ENCODE data around the gene SYNCRIP.

- TF ChIP-seq CTCF (IDR thresholded peaks at IDR 0.05; ENCODE audit: insufficient read depth, low read depth, low read length), result no peak
- TF ChIP-seq EZH2 (IDR thresholded peaks at IDR 0.05; ENCODE audit: insufficient read depth, low read length), result no peak
These were observed 41.6 kb upstream of the SYNCRIP start for GRCh38 chr6:85684133-85684808.
